CD1c-positive myeloid dendritic cell (primary cell): Measurements from ENCODE around the gene FCAR.
A peak's percentile ranks its signal among the peaks of the same experiment; 100 is the strongest.
"Not testable (repeated sequence)": the region's sequence is repeated elsewhere in the genome, so short reads cannot be mapped to it uniquely, and the experiment has no call there.

ENCODE experiments used
- DNase-seq: peaks from one replicate; pipeline ENCODE4 v3.0.0-alpha.2; 2016; ENCODE audit errors: extremely low spot score

Gene FCAR

GRCh38 chr19:54873990-54874389 lies at the start of gene FCAR:
Gene FCAR (plus strand): TSS chr19:54874235. CDS start chr19:54874290, 55 bp downstream.
- DNase-seq, result peak; percentile 87

- peak; percentile 19 for DNase-seq
Measured at GRCh38 chr19:54824416-54824815, 49.6 kb upstream of the FCAR start.

GRCh38 chr19:54825326-54825725 lies 48.7 kb upstream of the FCAR start:
- DNase-seq, result peak; percentile 9

GRCh38 chr19:54828064-54828463 lies 46.0 kb upstream of the FCAR start:
- DNase-seq, result not testable (repeated sequence)

GRCh38 chr19:54832496-54832895 lies 41.5 kb upstream of the FCAR start, which contains the start of gene KIR2DS4:
Gene KIR2DS4 (plus strand): TSS chr19:54832676.
- DNase-seq, result not testable (repeated sequence)

GRCh38 chr19:54835126-54835525 lies 38.9 kb upstream of the FCAR start:
- DNase-seq, result not testable (repeated sequence)

GRCh38 chr19:54837522-54837921 lies 36.5 kb upstream of the FCAR start:
- DNase-seq, result peak; percentile 36

- DNase-seq, result not testable (repeated sequence)
Measured at GRCh38 chr19:54843171-54843570, 30.9 kb upstream of the FCAR start.

GRCh38 chr19:54850061-54850640 lies 23.9 kb upstream of the FCAR start, which contains the start of gene KIR3DL2:
Gene KIR3DL2 (plus strand): TSS chr19:54850443. CDS start chr19:54850476, 33 bp downstream.
- not testable (repeated sequence) for DNase-seq

- DNase-seq, result no peak
Measured at GRCh38 chr19:54850930-54851329, 23.1 kb upstream of the FCAR start.

GRCh38 chr19:54851353-54851752 lies 22.7 kb upstream of the FCAR start:
- no peak for DNase-seq

- peak; percentile 33 for DNase-seq
Measured at GRCh38 chr19:54855241-54855640, 18.8 kb upstream of the FCAR start.

GRCh38 chr19:54858476-54858875 lies 15.6 kb upstream of the FCAR start:
- DNase-seq, result not testable (repeated sequence)

- DNase-seq, result peak; percentile 81
Measured at GRCh38 chr19:54859421-54859820, 14.6 kb upstream of the FCAR start.

- not testable (repeated sequence) for DNase-seq
Measured at GRCh38 chr19:54863459-54863858, 10.6 kb upstream of the FCAR start.

GRCh38 chr19:54871696-54872095 lies 2.3 kb upstream of the FCAR start:
- peak; percentile 77 for DNase-seq

- DNase-seq, result peak; percentile 79
Measured at GRCh38 chr19:54875506-54875905, 1.5 kb downstream of the FCAR start.

GRCh38 chr19:54877471-54877870 lies 3.4 kb downstream of the FCAR start:
- peak; percentile 84 for DNase-seq

- no peak for DNase-seq
Measured at GRCh38 chr19:54881884-54882283, 7.8 kb downstream of the FCAR start.

GRCh38 chr19:54882758-54883157 lies 8.7 kb downstream of the FCAR start:
- peak; percentile 50 for DNase-seq

- DNase-seq, result no peak
Measured at GRCh38 chr19:54883228-54883627, 9.2 kb downstream of the FCAR start.

GRCh38 chr19:54888239-54888638 lies 14.2 kb downstream of the FCAR start:
- DNase-seq, result peak; percentile 26

- no peak for DNase-seq
Measured at GRCh38 chr19:54889566-54889965, 15.5 kb downstream of the FCAR start.

GRCh38 chr19:54893406-54893805 lies 19.4 kb downstream of the FCAR start:
- no peak for DNase-seq
